Erythroblast (primary cell): ENCODE data around the gene ANAPC16.

ENCODE experiments used
- DNase-seq, 2 experiments: peaks; one replicate each; lab custom pipeline; 2025; lab: John Stamatoyannopoulos, UW
- GATA1 ChIP-seq: IDR thresholded peaks from 2 replicates; pipeline ENCODE4 v1.6.1; 2011; ENCODE audit warnings: low read depth, mild to moderate bottlenecking, control low read depth, low read length, moderate library complexity
- POLR2A ChIP-seq: IDR thresholded peaks from 2 replicates; pipeline ENCODE4 v1.6.1; 2011; ENCODE audit warnings: mild to moderate bottlenecking, low read length

ANAPC16 gene

GRCh38 chr10:72283131-72283530 lies 67.3 kb downstream of the ANAPC16 start:
- TF ChIP-seq POLR2A = no peak
- TF ChIP-seq GATA1 = no peak
- DNase-seq = no peak
